Stimulated activated CD8-positive, alpha-beta memory T cell treated with anti-CD3 and anti-CD28 coated beads, Interleukin-2, amount 100 ng/mL, for 48 hours (primary cell): ENCODE data around the gene SLC25A21.

Experiments
- DNase-seq, 2 donors: peaks; one replicate each; pipeline ENCODE4 v3.0.0-alpha.2; 2020; ENCODE audit warnings: low read depth in 2 of 2

SLC25A21 gene

GRCh38 chr14:36767603-36768281, 404.7 kb downstream of the SLC25A21 start:
- DNase-seq = no peak

GRCh38 chr14:36766974-36767373, 405.4 kb downstream of the SLC25A21 start:
- DNase-seq = no peak

GRCh38 chr14:36757734-36758601, 414.4 kb downstream of the SLC25A21 start:
- no peak for DNase-seq

GRCh38 chr14:36756226-36756625, 416.2 kb downstream of the SLC25A21 start:
- no peak for DNase-seq

GRCh38 chr14:36755756-36756155, 416.6 kb downstream of the SLC25A21 start:
- DNase-seq = no peak

GRCh38 chr14:36751920-36752319, 420.5 kb downstream of the SLC25A21 start:
- no peak for DNase-seq

- DNase-seq = no peak
These were observed 421.3 kb downstream of the SLC25A21 start for GRCh38 chr14:36751106-36751505.

- DNase-seq = no peak
These were observed 422.2 kb downstream of the SLC25A21 start for GRCh38 chr14:36750244-36750643.

- no peak for DNase-seq
These were observed 423.7 kb downstream of the SLC25A21 start for GRCh38 chr14:36748610-36749213.

- DNase-seq = no peak
These were observed 424.8 kb downstream of the SLC25A21 start for GRCh38 chr14:36747411-36748184.

- no peak for DNase-seq
These were observed 425.5 kb downstream of the SLC25A21 start for GRCh38 chr14:36746872-36747271.

GRCh38 chr14:36741858-36742257, 430.5 kb downstream of the SLC25A21 start:
- no peak for DNase-seq

GRCh38 chr14:36738269-36738668, 434.1 kb downstream of the SLC25A21 start:
- no peak for DNase-seq

GRCh38 chr14:36726128-36726527, 446.3 kb downstream of the SLC25A21 start:
- DNase-seq = no peak

GRCh38 chr14:36724162-36724561, 448.2 kb downstream of the SLC25A21 start:
- no peak for DNase-seq

GRCh38 chr14:36723530-36723929, 448.9 kb downstream of the SLC25A21 start:
- no peak for DNase-seq

- no peak for DNase-seq
These were observed 450.5 kb downstream of the SLC25A21 start for GRCh38 chr14:36721877-36722276.

- no peak for DNase-seq
These were observed 451.7 kb downstream of the SLC25A21 start for GRCh38 chr14:36720657-36721056.

GRCh38 chr14:36719823-36720222, 452.6 kb downstream of the SLC25A21 start:
- DNase-seq = no peak

- DNase-seq = no peak
These were observed 454.2 kb downstream of the SLC25A21 start for GRCh38 chr14:36718216-36718615.

- DNase-seq = no peak
These were observed 455.0 kb downstream of the SLC25A21 start for GRCh38 chr14:36717363-36717762.

GRCh38 chr14:36716614-36717184, 455.7 kb downstream of the SLC25A21 start:
- DNase-seq = no peak
